Activated naive CD4-positive, alpha-beta T cell treated with anti-CD3 and anti-CD28 coated beads, Interleukin-2, amount 50 U/mL, for 24 hours (primary cell): ENCODE data around the gene GRK5.

ENCODE experiments used
- H3K27ac Mint-ChIP-seq: one replicate; pipeline ENCODE4 v1.8.0; 2021; ENCODE audit warnings: mild to moderate bottlenecking, mixed read lengths
- H3K27me3 Mint-ChIP-seq: one replicate; pipeline ENCODE4 v1.8.0; 2021; ENCODE audit warnings: mixed read lengths
- H3K36me3 Mint-ChIP-seq: one replicate; pipeline ENCODE4 v1.8.0; 2021; ENCODE audit warnings: mixed read lengths
- H3K4me1 Mint-ChIP-seq: one replicate; pipeline ENCODE4 v1.8.0; 2021; ENCODE audit warnings: mixed read lengths
- H3K4me3 Mint-ChIP-seq: one replicate; pipeline ENCODE4 v1.8.0; 2021; ENCODE audit warnings: mild to moderate bottlenecking, mixed read lengths
- H3K9me3 Mint-ChIP-seq: one replicate; pipeline ENCODE4 v1.8.0; 2021; ENCODE audit warnings: mixed read lengths

Gene GRK5

GRCh38 chr10:119500123-119500795 is 292.9 kb downstream of the GRK5 start:
- Mint-ChIP-seq H3K36me3 (peaks cover 28% of the 10 kb centered on the region), H3K27me3 (no peaks in the 10 kb centered on the region), H3K4me3 (peak overlapping the region; percentile 79), H3K4me1 (peaks cover 91% of the 10 kb centered on the region), H3K27ac (peak overlapping the region; percentile 98), H3K9me3 (no peaks in the 10 kb centered on the region)

GRCh38 chr10:119500821-119501220 is 293.4 kb downstream of the GRK5 start:
- peak overlapping the region; percentile 79 for H3K4me3 Mint-ChIP-seq
- no peaks in the 10 kb centered on the region for H3K27me3 Mint-ChIP-seq
- H3K4me1 Mint-ChIP-seq = peaks cover 93% of the 10 kb centered on the region
- peaks cover 28% of the 10 kb centered on the region for H3K36me3 Mint-ChIP-seq
- H3K9me3 Mint-ChIP-seq = no peaks in the 10 kb centered on the region
- H3K27ac Mint-ChIP-seq = peak overlapping the region; percentile 98

- peaks cover 93% of the 10 kb centered on the region for H3K4me1 Mint-ChIP-seq
- H3K9me3 Mint-ChIP-seq = no peaks in the 10 kb centered on the region
- H3K4me3 Mint-ChIP-seq = peak overlapping the region; percentile 82
- H3K27ac Mint-ChIP-seq = peak overlapping the region; percentile 99
- peaks cover 28% of the 10 kb centered on the region for H3K36me3 Mint-ChIP-seq
- no peaks in the 10 kb centered on the region for H3K27me3 Mint-ChIP-seq
Observed at GRCh38 chr10:119501690-119502089, 294.3 kb downstream of the GRK5 start.

GRCh38 chr10:119502209-119502608 is 294.8 kb downstream of the GRK5 start:
- Mint-ChIP-seq H3K36me3 (peaks cover 33% of the 10 kb centered on the region), H3K9me3 (no peaks in the 10 kb centered on the region), H3K4me1 (peaks cover 93% of the 10 kb centered on the region), H3K27ac (peak overlapping the region; percentile 99), H3K27me3 (no peaks in the 10 kb centered on the region), H3K4me3 (peak overlapping the region; percentile 82)

GRCh38 chr10:119502618-119503155 is 295.3 kb downstream of the GRK5 start:
- Mint-ChIP-seq H3K4me1 (peaks cover 93% of the 10 kb centered on the region), H3K36me3 (peaks cover 34% of the 10 kb centered on the region), H3K9me3 (no peaks in the 10 kb centered on the region), H3K27me3 (no peaks in the 10 kb centered on the region), H3K4me3 (peak overlapping the region; percentile 82), H3K27ac (peak overlapping the region; percentile 99)

GRCh38 chr10:119503821-119504220 is 296.4 kb downstream of the GRK5 start:
- peaks cover 90% of the 10 kb centered on the region for H3K4me1 Mint-ChIP-seq
- H3K36me3 Mint-ChIP-seq = peaks cover 33% of the 10 kb centered on the region
- H3K27me3 Mint-ChIP-seq = no peaks in the 10 kb centered on the region
- peak overlapping the region; percentile 34 for H3K4me3 Mint-ChIP-seq
- peak overlapping the region; percentile 56 for H3K27ac Mint-ChIP-seq
- no peaks in the 10 kb centered on the region for H3K9me3 Mint-ChIP-seq

- no peaks in the 10 kb centered on the region for H3K9me3 Mint-ChIP-seq
- H3K4me1 Mint-ChIP-seq = peaks cover 82% of the 10 kb centered on the region
- H3K27me3 Mint-ChIP-seq = no peaks in the 10 kb centered on the region
- peak overlapping the region; percentile 56 for H3K27ac Mint-ChIP-seq
- H3K36me3 Mint-ChIP-seq = peaks cover 28% of the 10 kb centered on the region
- peak overlapping the region; percentile 34 for H3K4me3 Mint-ChIP-seq
Observed at GRCh38 chr10:119504651-119505050, 297.3 kb downstream of the GRK5 start.

- Mint-ChIP-seq H3K9me3 (no peaks in the 10 kb centered on the region), H3K4me3 (peak overlapping the region; percentile 34), H3K27ac (peak overlapping the region; percentile 56), H3K36me3 (peaks cover 29% of the 10 kb centered on the region), H3K4me1 (peaks cover 80% of the 10 kb centered on the region), H3K27me3 (no peaks in the 10 kb centered on the region)
Observed at GRCh38 chr10:119505131-119505551, 297.8 kb downstream of the GRK5 start.
